Epithelial cell of proximal tubule (primary cell): ENCODE results near the gene TMEM252. TPM values are rescaled to one million over a fixed set of nuclear protein-coding genes. Genes with fewer than 3 reads are reported as not detected.

ENCODE experiments used
- DNase-seq: peaks from one replicate; pipeline ENCODE4 v3.0.0-alpha.2; 2011; ENCODE audit warnings: low read depth
- H3K4me3 ChIP-seq: 2 replicates; pipeline ENCODE4 v1.5.1; 2011; ENCODE audit warnings: low read depth, mild to moderate bottlenecking, low read length
- CTCF ChIP-seq: conservative IDR thresholded peaks from 2 replicates; pipeline ENCODE4 v1.5.1; 2012; ENCODE audit warnings: low read depth, mild to moderate bottlenecking, low read length
- total RNA-seq: library from RNA; depleted of rRNA; stranded (reverse); fragments of >200 nt; gene quantifications from 2 replicates; pipeline ENCODE4 v1.2.3, GENCODE V29; 2015

TMEM252 gene
- total RNA-seq, 1 donor from 2014 or later, result not detected

GRCh38 chr9:68523367-68523936, 17.2 kb downstream of the TMEM252 start:
- DNase-seq, result no peak
- no peak for TF ChIP-seq CTCF
- H3K4me3 ChIP-seq, result no peak overlapping the region

DNA sequence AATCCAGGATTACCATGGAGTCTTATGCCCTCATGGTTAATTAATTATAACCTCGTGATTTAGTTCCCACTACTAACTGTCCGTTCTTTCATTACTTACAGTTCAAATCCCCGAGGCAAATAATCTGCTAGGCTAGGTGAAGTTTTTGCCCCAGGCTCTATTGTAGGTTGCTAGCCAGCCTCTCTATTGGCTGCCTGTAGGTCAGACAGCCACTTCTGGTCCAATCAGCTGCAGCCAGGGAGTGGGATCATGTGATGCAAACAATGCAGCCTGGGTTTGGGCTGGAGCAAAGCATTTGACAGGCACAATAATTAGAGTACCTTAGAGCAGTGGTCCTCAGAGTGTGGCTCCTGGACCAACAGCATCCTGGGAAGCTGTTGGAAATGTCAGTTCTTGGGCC, 17.7 kb downstream of the TMEM252 start:
- no peak for TF ChIP-seq CTCF
- no peak for DNase-seq
- no peak overlapping the region for H3K4me3 ChIP-seq

GRCh38 chr9:68522131-68522530, 18.6 kb downstream of the TMEM252 start:
- H3K4me3 ChIP-seq, result no peak overlapping the region
- no peak for TF ChIP-seq CTCF
- no peak for DNase-seq

DNA sequence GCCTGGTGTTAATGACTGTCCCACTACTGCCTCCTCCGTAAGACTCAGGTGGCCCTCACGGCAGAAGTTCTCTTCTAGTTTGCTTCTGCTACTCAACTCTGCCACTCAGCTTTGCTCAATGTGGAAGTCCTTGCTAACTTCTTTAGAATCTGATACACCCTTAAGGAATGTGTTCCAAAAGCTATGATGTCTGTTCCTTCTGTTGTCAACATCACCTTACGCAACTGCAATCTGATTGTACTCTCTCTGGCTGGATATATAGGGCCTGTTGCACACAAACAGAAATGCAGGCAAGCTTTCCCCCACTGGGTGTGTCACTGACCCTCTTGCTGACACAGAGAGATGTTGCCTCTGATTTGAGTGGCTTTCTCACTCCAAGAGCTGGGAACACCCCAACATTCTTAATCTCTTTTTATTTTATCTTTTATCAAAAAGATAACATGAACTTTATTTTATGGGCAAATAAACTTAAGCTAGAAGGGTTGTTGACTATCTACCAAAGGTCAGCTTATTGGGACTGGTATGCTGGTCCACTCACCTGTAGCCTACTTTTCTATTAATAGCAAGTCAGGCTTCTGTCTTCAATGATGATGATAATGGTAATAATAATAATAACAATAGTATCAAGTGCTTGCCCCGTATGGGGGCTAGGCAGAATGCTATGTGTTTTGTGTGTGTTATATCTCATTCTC, 25.2 kb downstream of the TMEM252 start:
- no peak for TF ChIP-seq CTCF
- DNase-seq, result peak; percentile 85
- no peak overlapping the region for H3K4me3 ChIP-seq

GRCh38 chr9:68513981-68514380, 26.7 kb downstream of the TMEM252 start:
- DNase-seq, result no peak
- no peak overlapping the region for H3K4me3 ChIP-seq
- TF ChIP-seq CTCF, result no peak

DNA sequence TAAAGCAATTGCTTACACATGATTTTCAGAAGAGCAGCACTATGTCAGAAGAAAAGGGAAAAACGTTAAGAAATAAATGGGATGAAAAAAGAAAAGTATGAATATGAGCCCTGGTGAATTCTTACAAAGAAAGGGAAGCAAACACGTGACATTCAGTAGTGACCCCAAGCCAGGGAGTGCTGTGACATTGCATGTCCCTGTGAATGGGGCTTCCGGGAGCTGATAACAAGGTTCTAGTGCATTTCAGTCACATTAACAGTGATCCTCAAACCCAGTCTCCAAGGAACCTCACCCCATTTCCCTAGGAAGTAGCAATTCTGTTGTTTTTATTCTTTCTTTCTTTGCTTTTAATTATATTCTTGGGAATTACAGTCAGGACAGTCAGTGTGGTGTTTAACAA, 27.3 kb downstream of the TMEM252 start:
- no peak for DNase-seq
- no peak overlapping the region for H3K4me3 ChIP-seq
- no peak for TF ChIP-seq CTCF

GRCh38 chr9:68509689-68510088, 31.0 kb downstream of the TMEM252 start:
- no peak overlapping the region for H3K4me3 ChIP-seq
- DNase-seq, result no peak
- no peak for TF ChIP-seq CTCF
